H9 (cell line): Measurements from ENCODE around the gene GLCCI1. TPM values are rescaled to one million over a fixed set of nuclear protein-coding genes. Genes with fewer than 3 reads are reported as not detected.

Experiments
- DNase-seq: peaks from one replicate; pipeline ENCODE4 v3.0.0-alpha.2; 2017
- H2AFZ ChIP-seq: one replicate; pipeline ENCODE4 v1.6.1; 2013; ENCODE audit warnings: mild to moderate bottlenecking, low read length, control low read depth, moderate library complexity
- H2AK5ac ChIP-seq: 2 replicates; pipeline ENCODE4 v1.6.1; 2013; ENCODE audit warnings: low read length, control low read depth, mixed read lengths; ENCODE audit not compliant: insufficient read length
- H2BK120ac ChIP-seq: one replicate; pipeline ENCODE4 v1.6.1; 2013; ENCODE audit warnings: low read depth, mild to moderate bottlenecking, low read length, control low read depth, inconsistent platforms; ENCODE audit not compliant: poor library complexity, severe bottlenecking
- H2BK12ac ChIP-seq: 2 replicates; pipeline ENCODE4 v1.6.1; 2013; ENCODE audit warnings: low read length, control low read depth, mixed read lengths, low read depth; ENCODE audit not compliant: insufficient read length
- H2BK15ac ChIP-seq: 2 replicates; pipeline ENCODE4 v1.6.1; 2013; ENCODE audit warnings: low read depth, low read length, control low read depth
- H2BK20ac ChIP-seq: one replicate; pipeline ENCODE4 v1.6.1; 2013; ENCODE audit warnings: low read depth, mild to moderate bottlenecking, low read length, control low read depth, inconsistent platforms; ENCODE audit not compliant: poor library complexity, severe bottlenecking
- H2BK5ac ChIP-seq: 2 replicates; pipeline ENCODE4 v1.6.1; 2013; ENCODE audit warnings: low read length, control low read depth, mixed read lengths; ENCODE audit not compliant: insufficient read length
- H3K14ac ChIP-seq: 2 replicates; pipeline ENCODE4 v1.6.1; 2013; ENCODE audit warnings: low read length, control low read depth; ENCODE audit not compliant: insufficient read depth
- H3K18ac ChIP-seq: 2 replicates; pipeline ENCODE4 v1.6.1; 2013; ENCODE audit warnings: low read depth, mild to moderate bottlenecking, mixed read lengths, low read length, control low read depth; ENCODE audit not compliant: insufficient read length
- H3K23ac ChIP-seq: 2 replicates; pipeline ENCODE4 v1.6.1; 2013; ENCODE audit warnings: low read length, control low read depth, mixed read lengths, low read depth; ENCODE audit not compliant: insufficient read length
- H3K23me2 ChIP-seq: 2 replicates; pipeline ENCODE4 v1.6.1; 2013; ENCODE audit warnings: low read depth, mild to moderate bottlenecking, mixed read lengths, low read length, control low read depth; ENCODE audit not compliant: insufficient read length, poor library complexity, severe bottlenecking
- H3K27ac ChIP-seq: 2 replicates; pipeline ENCODE4 v1.5.1; 2013; ENCODE audit warnings: low read length, control low read depth, mixed read lengths, low read depth; ENCODE audit not compliant: insufficient read length
- H3K27me3 ChIP-seq: 2 replicates; pipeline ENCODE4 v1.6.1; 2013; ENCODE audit warnings: low read length, control low read depth, inconsistent platforms; ENCODE audit not compliant: insufficient read depth
- H3K4ac ChIP-seq: 2 replicates; pipeline ENCODE4 v1.6.1; 2013; ENCODE audit warnings: low read depth, mild to moderate bottlenecking, control low read depth, inconsistent platforms, low read length, moderate library complexity
- H3K4me1 ChIP-seq: 2 replicates; pipeline ENCODE4 v1.6.1; 2013; ENCODE audit warnings: low read length, control low read depth, inconsistent platforms; ENCODE audit not compliant: insufficient read depth
- H3K4me2 ChIP-seq: 2 replicates; pipeline ENCODE4 v1.6.1; 2013; ENCODE audit warnings: low read length, control low read depth, mixed read lengths; ENCODE audit not compliant: insufficient read length, insufficient read depth
- H3K56ac ChIP-seq: 2 replicates; pipeline ENCODE4 v1.6.1; 2013; ENCODE audit warnings: low read depth, mild to moderate bottlenecking, mixed read lengths, low read length, control low read depth; ENCODE audit not compliant: insufficient read length
- H3K79me1 ChIP-seq: 2 replicates; pipeline ENCODE4 v1.6.1; 2013; ENCODE audit warnings: low read depth, mild to moderate bottlenecking, moderate library complexity, low read length, control low read depth, inconsistent platforms; ENCODE audit not compliant: insufficient read depth, poor library complexity, severe bottlenecking
- H3K79me2 ChIP-seq: 2 replicates; pipeline ENCODE4 v1.6.1; 2013; ENCODE audit warnings: low read length, control low read depth, inconsistent platforms; ENCODE audit not compliant: insufficient read depth
- H3K9ac ChIP-seq: 2 replicates; pipeline ENCODE4 v1.6.1; 2013; ENCODE audit warnings: low read length, control low read depth, mixed read lengths; ENCODE audit not compliant: insufficient read length; ENCODE audit errors: extremely low read depth
- H3K9me3 ChIP-seq: one replicate; pipeline ENCODE4 v1.6.1; 2013; ENCODE audit warnings: low read depth, low read length, inconsistent platforms; ENCODE audit not compliant: control insufficient read depth
- H3T11ph ChIP-seq: one replicate; pipeline ENCODE4 v1.6.1; 2013; ENCODE audit warnings: mild to moderate bottlenecking, low read length, control low read depth, inconsistent platforms
- H4K20me1 ChIP-seq: one replicate; pipeline ENCODE4 v1.6.1; 2013; ENCODE audit not compliant: control insufficient read depth, insufficient read length, insufficient read depth
- H4K5ac ChIP-seq: 2 replicates; pipeline ENCODE4 v1.6.1; 2013; ENCODE audit warnings: low read depth, mild to moderate bottlenecking, mixed read lengths, low read length, control low read depth; ENCODE audit not compliant: insufficient read length
- H4K8ac ChIP-seq: replicated peaks from 2 replicates; pipeline ENCODE4 v1.6.1; 2013; ENCODE audit warnings: low read length, control low read depth, mixed read lengths, low read depth; ENCODE audit not compliant: insufficient read length
- H4K91ac ChIP-seq: 2 replicates; pipeline ENCODE4 v1.6.1; 2013; ENCODE audit warnings: low read depth, mild to moderate bottlenecking, moderate library complexity, mixed read lengths, low read length, control low read depth; ENCODE audit not compliant: insufficient read length
- H3K27ac Mint-ChIP-seq, 3 experiments: 2 replicates in 2 of 3; 3 replicates in 1 of 3; pipeline ENCODE4 v1.8.0; 2020 to 2021; ENCODE audit warnings: mixed read lengths in 3 of 3, mild to moderate bottlenecking in 1 of 3, moderate library complexity in 1 of 3
- H3K27me3 Mint-ChIP-seq: 2 replicates; pipeline ENCODE4 v1.8.0; 2021; ENCODE audit warnings: low read depth, mild to moderate bottlenecking, moderate library complexity, mixed read lengths
- H3K36me3 Mint-ChIP-seq, 3 experiments: 2 replicates in 2 of 3; 3 replicates in 1 of 3; pipeline ENCODE4 v1.8.0; 2020 to 2021; ENCODE audit warnings: low read depth in 3 of 3, mixed read lengths in 3 of 3; ENCODE audit not compliant: insufficient read depth in 1 of 3
- H3K4me1 Mint-ChIP-seq, 2 experiments: 2 replicates each; pipeline ENCODE4 v1.8.0; 2020; ENCODE audit warnings: mixed read lengths in 2 of 2
- H3K4me3 Mint-ChIP-seq, 2 experiments: 2 replicates in 1 of 2; 3 replicates in 1 of 2; pipeline ENCODE4 v1.8.0; 2020 to 2021; ENCODE audit warnings: mild to moderate bottlenecking in 2 of 2, mixed read lengths in 2 of 2, moderate library complexity in 1 of 2
- H3K9me3 Mint-ChIP-seq, 2 experiments: 2 replicates in 1 of 2; 3 replicates in 1 of 2; pipeline ENCODE4 v1.8.0; 2020; ENCODE audit warnings: mild to moderate bottlenecking in 2 of 2, mixed read lengths in 2 of 2, moderate library complexity in 1 of 2
- WGBS: extraction: QIAGEN DNeasy Blood & Tissue Kit; methylation state at CpG from one replicate; pipeline ENCODE4 v1.1.7; 2013; ENCODE audit warnings: missing lambda C conversion rate, low lambda C conversion rate, mixed read lengths; ENCODE audit not compliant: insufficient read length; ENCODE audit errors: extremely low coverage; 5-methylcytosine and 5-hydroxymethylcytosine counted together
- total RNA-seq: library from RNA; stranded (reverse); gene quantifications from 2 replicates; pipeline ENCODE4 v1.2.1, GENCODE V29; 2021
- TF ChIP-seq, protein P1 (sequence below): fragments of 200-600 bp; sonication (generic); conservative IDR thresholded peaks from 3 replicates; pipeline ENCODE4 v1.8.0; 2021; ENCODE audit warnings: antibody characterized with exemption, mild to moderate bottlenecking

GLCCI1 gene
- total RNA-seq, 1 experiment from 2014 or later: 19.1 TPM

GRCh38 chr7:8111282-8111960, 142.8 kb downstream of the GLCCI1 start:
- H3T11ph ChIP-seq: no peak overlapping the region
- H3K23me2 ChIP-seq: no peaks in the 10 kb centered on the region
- H3K79me1 ChIP-seq: no peaks in the 10 kb centered on the region
- no peak overlapping the region for H2AK5ac ChIP-seq
- no peaks in the 10 kb centered on the region for H3K9me3 ChIP-seq
- TF ChIP-seq, protein P1, sequence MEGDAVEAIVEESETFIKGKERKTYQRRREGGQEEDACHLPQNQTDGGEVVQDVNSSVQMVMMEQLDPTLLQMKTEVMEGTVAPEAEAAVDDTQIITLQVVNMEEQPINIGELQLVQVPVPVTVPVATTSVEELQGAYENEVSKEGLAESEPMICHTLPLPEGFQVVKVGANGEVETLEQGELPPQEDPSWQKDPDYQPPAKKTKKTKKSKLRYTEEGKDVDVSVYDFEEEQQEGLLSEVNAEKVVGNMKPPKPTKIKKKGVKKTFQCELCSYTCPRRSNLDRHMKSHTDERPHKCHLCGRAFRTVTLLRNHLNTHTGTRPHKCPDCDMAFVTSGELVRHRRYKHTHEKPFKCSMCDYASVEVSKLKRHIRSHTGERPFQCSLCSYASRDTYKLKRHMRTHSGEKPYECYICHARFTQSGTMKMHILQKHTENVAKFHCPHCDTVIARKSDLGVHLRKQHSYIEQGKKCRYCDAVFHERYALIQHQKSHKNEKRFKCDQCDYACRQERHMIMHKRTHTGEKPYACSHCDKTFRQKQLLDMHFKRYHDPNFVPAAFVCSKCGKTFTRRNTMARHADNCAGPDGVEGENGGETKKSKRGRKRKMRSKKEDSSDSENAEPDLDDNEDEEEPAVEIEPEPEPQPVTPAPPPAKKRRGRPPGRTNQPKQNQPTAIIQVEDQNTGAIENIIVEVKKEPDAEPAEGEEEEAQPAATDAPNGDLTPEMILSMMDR: no peak
- H3K27ac Mint-ChIP-seq: peak overlapping the region; percentile 47 to 82 (median 66); a peak in 5 of 7 replicates
- H3K36me3 Mint-ChIP-seq: peaks cover 11 to 17% (median 12%) of the 10 kb centered on the region in 3 experiments
- H4K91ac ChIP-seq: no peak overlapping the region
- no peak overlapping the region for H3K9ac ChIP-seq
- no peak overlapping the region for H3K14ac ChIP-seq
- peaks cover 4% of the 10 kb centered on the region; the same call in 1 of the 2 replicates for H3K4me1 ChIP-seq
- H3K27me3 ChIP-seq: no peaks in the 10 kb centered on the region
- no peak overlapping the region for H3K18ac ChIP-seq
- no peak overlapping the region for H2BK12ac ChIP-seq
- no peaks in the 10 kb centered on the region for H3K27me3 Mint-ChIP-seq
- H3K9me3 Mint-ChIP-seq: peaks cover 0 to 11% of the 10 kb centered on the region in 2 experiments; a peak in 4 of 5 replicates
- H2AFZ ChIP-seq: no peak overlapping the region
- H3K4me1 Mint-ChIP-seq: peaks cover 34 to 38% of the 10 kb centered on the region in 2 experiments
- no peak overlapping the region for H3K23ac ChIP-seq
- H3K4me2 ChIP-seq: no peak overlapping the region
- H3K4ac ChIP-seq: no peak overlapping the region
- DNase-seq: peak; percentile 45
- H4K8ac ChIP-seq: no peak overlapping the region
- no peak overlapping the region for H2BK5ac ChIP-seq
- no peak overlapping the region for H3K56ac ChIP-seq
- peak overlapping the region in 1 of 2 experiments; percentile 55; a peak in 2 of 5 replicates for H3K4me3 Mint-ChIP-seq
- H4K20me1 ChIP-seq: no peaks in the 10 kb centered on the region
- H2BK15ac ChIP-seq: no peak overlapping the region
- H3K27ac ChIP-seq: no peak overlapping the region
- no peaks in the 10 kb centered on the region for H3K79me2 ChIP-seq
- no CpG with 5 or more reads among the region's 11 CpGs for WGBS
- H2BK20ac ChIP-seq: no peak overlapping the region
- H4K5ac ChIP-seq: no peak overlapping the region
- H2BK120ac ChIP-seq: no peak overlapping the region
